Measurements from ENCODE around the gene QKI. TPM values are rescaled to one million over a fixed set of nuclear protein-coding genes. Genes with fewer than 3 reads are reported as not detected.

The QKI gene
- total RNA-seq, 1 experiment from 2014 or later = 64.3 TPM

DNA sequence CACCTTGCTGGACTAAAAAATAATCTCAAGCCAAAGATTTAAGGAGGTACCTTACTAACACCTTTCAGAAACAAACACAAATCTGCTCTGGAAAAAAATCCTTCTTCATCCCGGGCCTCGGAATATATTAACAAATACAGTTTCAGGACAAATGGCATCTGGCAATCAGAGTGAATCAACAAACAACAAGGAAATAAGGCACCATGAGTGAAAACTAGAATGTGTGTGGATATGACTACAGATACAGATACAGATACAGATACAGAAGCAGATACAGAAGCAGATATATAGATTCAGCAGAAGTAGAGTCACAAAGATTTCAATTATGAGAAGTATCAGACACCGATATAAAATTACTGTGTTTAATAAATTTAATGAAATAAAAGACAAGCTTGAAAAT, 178.4 kb downstream of the QKI start:
- Histone ChIP-seq H3K9ac (ENCODE audit: low read length) (no peak overlapping the region), H2AFZ (ENCODE audit: low read length) (no peak overlapping the region), H3F3A (ENCODE audit: low read length, unreplicated experiment) (no peaks in the 10 kb centered on the region), H4K20me1 (ENCODE audit: low read length) (no peaks in the 10 kb centered on the region), H3K4me2 (ENCODE audit: low read length) (no peak overlapping the region), H3K79me2 (ENCODE audit: low read length) (no peaks in the 10 kb centered on the region), H3K27me3 (ENCODE audit: low read length) (no peaks in the 10 kb centered on the region), H3K27ac (ENCODE audit: low read length) (no peak overlapping the region), H3K4me3 (ENCODE audit: low read length) (no peak overlapping the region), H3K4me1 (ENCODE audit: insufficient read depth, low read length) (peaks cover 8% of the 10 kb centered on the region), H3K9me3 (ENCODE audit: low read length) (no peaks in the 10 kb centered on the region), H3K36me3 (ENCODE audit: low read depth, low read length) (no peaks in the 10 kb centered on the region), H3K9me2 (replicated peaks; ENCODE audit: low read length) (no peaks in the 10 kb centered on the region)
- TF ChIP-seq EZH2phosphoT487 (IDR thresholded peaks at IDR 0.05; ENCODE audit: borderline replicate concordance, low read length) = no peak
- TF ChIP-seq CTCF (conservative IDR thresholded peaks at IDR 0.05; ENCODE audit: low read depth, low read length) = no peak
- no peak for TF ChIP-seq EZH2 (IDR thresholded peaks at IDR 0.05; ENCODE audit: low read length, unreplicated experiment)
- BruUV-seq (replicated peaks) = no TSS peak
- intact Hi-C loops (cut with micrococcal nuclease) = no loop called here
- DNase-seq = no peak
- CTCF ChIA-PET = no interaction called here
- no peak for ATAC-seq
- POLR2A ChIA-PET (ENCODE audit: unreplicated experiment) = interaction anchor here (0.6 kb wide), 1 partner anchor 376 kb away, joined by 5 read pairs; no protein-coding TSS in a partner anchor

GRCh38 chr6:163596174-163596573, 181.7 kb downstream of the QKI start:
- no peaks in the 10 kb centered on the region for H4K20me1 ChIP-seq (ENCODE audit: low read length)
- no peaks in the 10 kb centered on the region for H3K9me2 ChIP-seq (replicated peaks; ENCODE audit: low read length)
- H3K27ac ChIP-seq (ENCODE audit: low read length) = no peak overlapping the region
- DNase-seq (no peak), ATAC-seq (no peak)
- no peak overlapping the region for H3K4me2 ChIP-seq (ENCODE audit: low read length)
- H3F3A ChIP-seq (ENCODE audit: low read length, unreplicated experiment) = no peaks in the 10 kb centered on the region
- H3K9ac ChIP-seq (ENCODE audit: low read length) = no peak overlapping the region
- H3K4me1 ChIP-seq (ENCODE audit: insufficient read depth, low read length) = no peaks in the 10 kb centered on the region
- H3K4me3 ChIP-seq (ENCODE audit: low read length) = no peak overlapping the region
- CTCF ChIA-PET = no interaction called here
- no peak for TF ChIP-seq EZH2phosphoT487 (IDR thresholded peaks at IDR 0.05; ENCODE audit: borderline replicate concordance, low read length)
- no peak for TF ChIP-seq EZH2 (IDR thresholded peaks at IDR 0.05; ENCODE audit: low read length, unreplicated experiment)
- intact Hi-C loops (cut with micrococcal nuclease) = no loop called here
- POLR2A ChIA-PET (ENCODE audit: unreplicated experiment) = no interaction called here
- H3K36me3 ChIP-seq (ENCODE audit: low read depth, low read length) = no peaks in the 10 kb centered on the region
- no peaks in the 10 kb centered on the region for H3K79me2 ChIP-seq (ENCODE audit: low read length)
- H2AFZ ChIP-seq (ENCODE audit: low read length) = no peak overlapping the region
- H3K27me3 ChIP-seq (ENCODE audit: low read length) = no peaks in the 10 kb centered on the region
- no TSS peak for BruUV-seq (replicated peaks)
- H3K9me3 ChIP-seq (ENCODE audit: low read length) = no peaks in the 10 kb centered on the region

GRCh38 chr6:163599136-163599535, 184.6 kb downstream of the QKI start:
- no peaks in the 10 kb centered on the region for H3F3A ChIP-seq (ENCODE audit: low read length, unreplicated experiment)
- no peaks in the 10 kb centered on the region for H3K4me1 ChIP-seq (ENCODE audit: insufficient read depth, low read length)
- H3K4me2 ChIP-seq (ENCODE audit: low read length) = no peak overlapping the region
- H4K20me1 ChIP-seq (ENCODE audit: low read length) = no peaks in the 10 kb centered on the region
- no peaks in the 10 kb centered on the region for H3K27me3 ChIP-seq (ENCODE audit: low read length)
- H3K9me2 ChIP-seq (replicated peaks; ENCODE audit: low read length) = no peaks in the 10 kb centered on the region
- no peak overlapping the region for H3K4me3 ChIP-seq (ENCODE audit: low read length)
- ChIA-PET POLR2A (ENCODE audit: unreplicated experiment) (no interaction called here), CTCF (no interaction called here)
- H3K79me2 ChIP-seq (ENCODE audit: low read length) = no peaks in the 10 kb centered on the region
- TF ChIP-seq EZH2phosphoT487 (IDR thresholded peaks at IDR 0.05; ENCODE audit: borderline replicate concordance, low read length) = no peak
- TF ChIP-seq CTCF (conservative IDR thresholded peaks at IDR 0.05; ENCODE audit: low read depth, low read length) = no peak
- no peak for TF ChIP-seq EZH2 (IDR thresholded peaks at IDR 0.05; ENCODE audit: low read length, unreplicated experiment)
- no peak overlapping the region for H3K9ac ChIP-seq (ENCODE audit: low read length)
- no peak overlapping the region for H2AFZ ChIP-seq (ENCODE audit: low read length)
- H3K36me3 ChIP-seq (ENCODE audit: low read depth, low read length) = no peaks in the 10 kb centered on the region
- intact Hi-C loops (cut with micrococcal nuclease) = no loop called here
- no TSS peak for BruUV-seq (replicated peaks)
- DNase-seq (no peak), ATAC-seq (no peak)
- H3K27ac ChIP-seq (ENCODE audit: low read length) = no peak overlapping the region
- H3K9me3 ChIP-seq (ENCODE audit: low read length) = no peaks in the 10 kb centered on the region

All from PC-3 (cell line).